Measurements from ENCODE around the gene USP26. TPM values are rescaled to one million over a fixed set of nuclear protein-coding genes. Genes with fewer than 3 reads are reported as not detected.

Gene USP26
- total and polyA plus RNA-seq, 2 experiments from 2014 or later: not detected

GRCh38 chrX:133094098-133094731 lies 2.7 kb downstream of the USP26 start (continued):
- TF ChIP-seq ZNF331 (CRISPR knock-in tag; IDR thresholded peaks at IDR 0.05; ENCODE audit: low read depth) (no peak), STAT1 (IDR thresholded peaks at IDR 0.05; ENCODE audit: unreplicated experiment) (no peak), EZH2phosphoT487 (IDR thresholded peaks at IDR 0.05; ENCODE audit: unreplicated experiment) (no peak), POLR2AphosphoS5 (IDR thresholded peaks at IDR 0.05; ENCODE audit: low read depth) (no peak), ETS1 (IDR thresholded peaks at IDR 0.05) (no peak), ZNF114 (CRISPR knock-in tag; IDR thresholded peaks at IDR 0.05) (no peak)

GRCh38 chrX:133090236-133090809 lies 6.6 kb downstream of the USP26 start:
- H3K27me3 Mint-ChIP-seq (ENCODE audit: insufficient read depth, low read depth, poor library complexity): no peaks in the 10 kb centered on the region

More at GRCh38 chrX:133090236-133090809, 6.6 kb downstream of the USP26 start:
- H3K4me1 ChIP-seq (ENCODE audit: insufficient read depth): no peaks in the 10 kb centered on the region
- no peaks in the 10 kb centered on the region for H3K27me3 ChIP-seq (ENCODE audit: insufficient read depth)
- Mint-ChIP-seq H3K36me3 (ENCODE audit: low read depth) (no peaks in the 10 kb centered on the region), H3K4me3 (no peak overlapping the region), H3K9me3 (no peaks in the 10 kb centered on the region), H3K4me1 (no peaks in the 10 kb centered on the region), H3K27ac (no peak overlapping the region)
- H3K4me3 ChIP-seq: no peak overlapping the region
- H3K4me2 ChIP-seq: no peak overlapping the region
- no peaks in the 10 kb centered on the region for H3K36me3 ChIP-seq (ENCODE audit: insufficient read depth)
- no peaks in the 10 kb centered on the region for H3K79me2 ChIP-seq (replicated peaks; ENCODE audit: insufficient read depth)
- no peak overlapping the region for H2AFZ ChIP-seq
- H3K9me2 ChIP-seq (ENCODE audit: insufficient read depth): no peaks in the 10 kb centered on the region
- no peak for ATAC-seq
- DNase-seq (ENCODE audit: low spot score): no peak
- no peaks in the 10 kb centered on the region for H3F3A ChIP-seq (replicated peaks; ENCODE audit: low read depth)
- no peak overlapping the region for H3K27ac ChIP-seq (ENCODE audit: low read depth)
- no peaks in the 10 kb centered on the region for H4K20me1 ChIP-seq (replicated peaks; ENCODE audit: insufficient read depth)
- TF ChIP-seq EZH2phosphoT487 (IDR thresholded peaks at IDR 0.05; ENCODE audit: unreplicated experiment) (no peak), ZNF114 (CRISPR knock-in tag; IDR thresholded peaks at IDR 0.05) (no peak), ZNF462 (CRISPR knock-in tag; IDR thresholded peaks at IDR 0.05) (no peak), NANOG (IDR thresholded peaks at IDR 0.05; ENCODE audit: borderline replicate concordance) (no peak), POLR2AphosphoS5 (IDR thresholded peaks at IDR 0.05; ENCODE audit: low read depth) (no peak), JUNB (IDR thresholded peaks at IDR 0.05; ENCODE audit: unreplicated experiment) (no peak), EZH2 (IDR thresholded peaks at IDR 0.05; ENCODE audit: low read depth, unreplicated experiment) (no peak)

All from GM23338 (cell line).